SK-N-SH treated with all-trans-retinoic acid at 6 μM for 48 hours (cell line): Measurements from ENCODE around the gene TUBGCP2.
A peak's percentile ranks its signal among the peaks of the same experiment; 100 is the strongest.

Experiments used
- ATAC-seq: fragments of 200-7000 bp; cut with Tn5 transposase; 3 replicates; pipeline ENCODE4 v1.9.1; 2020; ENCODE audit warnings: mild to moderate bottlenecking, moderate library complexity
- ARNTL ChIP-seq: fragments of 450-650 bp; formaldehyde crosslinking; IDR thresholded peaks from 2 replicates; pipeline ENCODE4 v1.5.0; 2020; ENCODE audit warnings: low read depth, mild to moderate bottlenecking, moderate library complexity, borderline replicate concordance
- BACH2 ChIP-seq: fragments of 250-450 bp; sonication (Bioruptor Pico); IDR thresholded peaks from 2 replicates; pipeline ENCODE4 v1.9.0; 2021; ENCODE audit warnings: mild to moderate bottlenecking, borderline replicate concordance
- CREB5 ChIP-seq: fragments of 250-450 bp; sonication (Bioruptor Pico); IDR thresholded peaks from 2 replicates; pipeline ENCODE4 v1.5.1; 2020; ENCODE audit warnings: low read depth, mild to moderate bottlenecking, moderate library complexity
- CSDC2 ChIP-seq: fragments of 250-450 bp; sonication (Bioruptor Pico); IDR thresholded peaks from 2 replicates; pipeline ENCODE4 v1.5.0; 2020; ENCODE audit warnings: mild to moderate bottlenecking, moderate library complexity
- CSRNP3 ChIP-seq: fragments of 250-450 bp; sonication (Bioruptor Pico); IDR thresholded peaks from 2 replicates; pipeline ENCODE4 v1.5.1; 2021; ENCODE audit warnings: mild to moderate bottlenecking, moderate library complexity
- ESRRG ChIP-seq: fragments of 250-450 bp; sonication (Bioruptor Pico); IDR thresholded peaks from 2 replicates; pipeline ENCODE4 v1.6.1; 2021; ENCODE audit warnings: mild to moderate bottlenecking
- GLIS3 ChIP-seq: fragments of 250-450 bp; sonication (Bioruptor Pico); IDR thresholded peaks from 2 replicates; pipeline ENCODE4 v1.5.0; 2020; ENCODE audit warnings: mild to moderate bottlenecking, moderate library complexity
- OSR1 ChIP-seq: fragments of 250-450 bp; sonication (Bioruptor Pico); IDR thresholded peaks from 2 replicates; pipeline ENCODE4 v1.8.0; 2022; ENCODE audit warnings: moderate library complexity, mild to moderate bottlenecking, inconsistent platforms
- POU6F1 ChIP-seq: fragments of 250-450 bp; sonication (Bioruptor Pico); IDR thresholded peaks from 2 replicates; pipeline ENCODE4 v1.8.0; 2021; ENCODE audit warnings: low read depth, mild to moderate bottlenecking, moderate library complexity, borderline replicate concordance
- PPARA ChIP-seq: fragments of 250-450 bp; sonication (Bioruptor Pico); IDR thresholded peaks from 2 replicates; pipeline ENCODE4 v1.5.0; 2020; ENCODE audit warnings: mild to moderate bottlenecking, borderline replicate concordance
- RARB ChIP-seq: fragments of 250-450 bp; sonication (Bioruptor Pico); IDR thresholded peaks from 2 replicates; pipeline ENCODE4 v1.8.0; 2021; ENCODE audit warnings: mild to moderate bottlenecking, moderate library complexity
- SNAI2 ChIP-seq: fragments of 250-450 bp; sonication (Bioruptor Pico); IDR thresholded peaks from 2 replicates; pipeline ENCODE4 v1.5.0; 2020; ENCODE audit warnings: mild to moderate bottlenecking, moderate library complexity
- TCF4 ChIP-seq: fragments of 250-450 bp; sonication (Bioruptor Pico); IDR thresholded peaks from 2 replicates; pipeline ENCODE4 v1.8.0; 2021; ENCODE audit warnings: mild to moderate bottlenecking, moderate library complexity, borderline replicate concordance
- TOX ChIP-seq: fragments of 250-450 bp; sonication (Bioruptor Pico); IDR thresholded peaks from 2 replicates; pipeline ENCODE4 v1.8.0; 2021; ENCODE audit warnings: mild to moderate bottlenecking, moderate library complexity, borderline replicate concordance
- TSHZ2 ChIP-seq: fragments of 250-450 bp; sonication (Bioruptor Pico); IDR thresholded peaks from 2 replicates; pipeline ENCODE4 v1.5.0; 2020; ENCODE audit warnings: mild to moderate bottlenecking, moderate library complexity
- ZC3H10 ChIP-seq: fragments of 250-450 bp; sonication (Bioruptor Pico); IDR thresholded peaks from 2 replicates; pipeline ENCODE4 v1.5.1; 2021; ENCODE audit warnings: mild to moderate bottlenecking, moderate library complexity
- ZFP3 ChIP-seq: fragments of 250-450 bp; sonication (Bioruptor Pico); IDR thresholded peaks from 2 replicates; pipeline ENCODE4 v1.5.0; 2020; ENCODE audit warnings: mild to moderate bottlenecking, moderate library complexity
- ZFP30 ChIP-seq: fragments of 450-650 bp; formaldehyde crosslinking; IDR thresholded peaks from 2 replicates; pipeline ENCODE4 v1.5.0; 2022; ENCODE audit warnings: mild to moderate bottlenecking, moderate library complexity
- ZNF565 ChIP-seq: fragments of 450-650 bp; formaldehyde crosslinking; conservative IDR thresholded peaks from 2 replicates; pipeline ENCODE4 v1.5.0; 2020; ENCODE audit warnings: low read depth, mild to moderate bottlenecking, moderate library complexity
- ZNF70 ChIP-seq: fragments of 450-650 bp; formaldehyde crosslinking; IDR thresholded peaks from 2 replicates; pipeline ENCODE4 v1.5.0; 2020; ENCODE audit warnings: mild to moderate bottlenecking, moderate library complexity
- ZNF8 ChIP-seq: fragments of 450-650 bp; formaldehyde crosslinking; IDR thresholded peaks from 2 replicates; pipeline ENCODE4 v1.5.0; 2020; ENCODE audit warnings: mild to moderate bottlenecking, moderate library complexity

TUBGCP2 gene

GRCh38 chr10:133353202-133353959 is 44.7 kb upstream of the TUBGCP2 start:
- no peak for TF ChIP-seq ZFP30 (CRISPR knock-in tag)
- TF ChIP-seq RARB (CRISPR knock-in tag) = no peak
- TF ChIP-seq ZC3H10 = no peak
- TF ChIP-seq CSRNP3 (CRISPR knock-in tag) = no peak
- TF ChIP-seq ZNF70 = no peak
- no peak for TF ChIP-seq POU6F1 (CRISPR knock-in tag)
- no peak for TF ChIP-seq ZNF8
- no peak for TF ChIP-seq SNAI2 (CRISPR knock-in tag)
- ATAC-seq = no peak

- ATAC-seq = peak; percentile 10
- TF ChIP-seq CSRNP3 (CRISPR knock-in tag) = no peak
- no peak for TF ChIP-seq TOX
These were observed 43.0 kb upstream of the TUBGCP2 start for GRCh38 chr10:133351408-133352318.

- peak; percentile 13 for ATAC-seq
- no peak for TF ChIP-seq CREB5 (CRISPR knock-in tag)
- no peak for TF ChIP-seq BACH2 (CRISPR knock-in tag)
- no peak for TF ChIP-seq POU6F1 (CRISPR knock-in tag)
- no peak for TF ChIP-seq ZNF8
- TF ChIP-seq OSR1 (CRISPR knock-in tag) = no peak
- TF ChIP-seq PPARA = no peak
- no peak for TF ChIP-seq ZC3H10
- no peak for TF ChIP-seq ZFP3 (CRISPR knock-in tag)
- no peak for TF ChIP-seq GLIS3 (CRISPR knock-in tag)
- TF ChIP-seq ZNF565 (CRISPR knock-in tag) = no peak
- TF ChIP-seq ESRRG (CRISPR knock-in tag) = no peak
- no peak for TF ChIP-seq ARNTL (CRISPR knock-in tag)
- no peak for TF ChIP-seq CSRNP3 (CRISPR knock-in tag)
- no peak for TF ChIP-seq ZFP30 (CRISPR knock-in tag)
- no peak for TF ChIP-seq TSHZ2 (CRISPR knock-in tag)
- no peak for TF ChIP-seq CSDC2 (CRISPR knock-in tag)
- no peak for TF ChIP-seq RARB (CRISPR knock-in tag)
- no peak for TF ChIP-seq TCF4 (CRISPR knock-in tag)
- TF ChIP-seq ZNF70 = no peak
- TF ChIP-seq TOX = no peak
These were observed 42.3 kb upstream of the TUBGCP2 start for GRCh38 chr10:133350950-133351329.
